B cell (primary cell): Measurements from ENCODE around the gene SPOCK3.

Experiments used
- CTCF ChIP-seq: fragments of 200-600 bp; IDR thresholded peaks from one replicate; pipeline ENCODE4 v1.8.0; 2022; ENCODE audit warnings: antibody characterized with exemption, mild to moderate bottlenecking
- EZH2 ChIP-seq: IDR thresholded peaks from 2 replicates; pipeline ENCODE4 v1.6.1; 2012; ENCODE audit warnings: borderline replicate concordance, low read depth, mild to moderate bottlenecking, moderate library complexity, low read length; ENCODE audit not compliant: insufficient read depth, poor library complexity, severe bottlenecking

GRCh38 chr4:166838975-166839614 lies 395.2 kb downstream of the SPOCK3 start:
- TF ChIP-seq CTCF (no peak), EZH2 (no peak)
